ENCODE measurements around the gene SLC22A3. TPM values are rescaled to one million over a fixed set of nuclear protein-coding genes. Genes with fewer than 3 reads are reported as not detected.

The SLC22A3 gene
- total RNA-seq, 1 experiment from 2014 or later = 4.1 TPM

- ChIA-PET CTCF (no interaction called here), POLR2A (no interaction called here)
- Mint-ChIP-seq H3K4me1 (peaks cover 4% of the 10 kb centered on the region), H3K27ac (no peak overlapping the region), H3K9me3 (peaks cover 63% of the 10 kb centered on the region), H3K27me3 (ENCODE audit: low read depth) (peaks cover 3% of the 10 kb centered on the region; the same call in 1 of the 2 replicates), H3K4me3 (no peak overlapping the region), H3K36me3 (peaks cover 47% of the 10 kb centered on the region)
- no peak for TF ChIP-seq SMAD3 (CRISPR knock-in tag; IDR thresholded peaks at IDR 0.05; ENCODE audit: borderline replicate concordance)
- TF ChIP-seq, protein P1, sequence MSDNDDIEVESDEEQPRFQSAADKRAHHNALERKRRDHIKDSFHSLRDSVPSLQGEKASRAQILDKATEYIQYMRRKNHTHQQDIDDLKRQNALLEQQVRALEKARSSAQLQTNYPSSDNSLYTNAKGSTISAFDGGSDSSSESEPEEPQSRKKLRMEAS (CRISPR knock-in tag; IDR thresholded peaks at IDR 0.05) = no peak
- no peak for TF ChIP-seq ZNF232 (CRISPR knock-in tag; IDR thresholded peaks at IDR 0.05)
- TF ChIP-seq, protein P2, sequence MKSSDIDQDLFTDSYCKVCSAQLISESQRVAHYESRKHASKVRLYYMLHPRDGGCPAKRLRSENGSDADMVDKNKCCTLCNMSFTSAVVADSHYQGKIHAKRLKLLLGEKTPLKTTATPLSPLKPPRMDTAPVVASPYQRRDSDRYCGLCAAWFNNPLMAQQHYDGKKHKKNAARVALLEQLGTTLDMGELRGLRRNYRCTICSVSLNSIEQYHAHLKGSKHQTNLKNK (CRISPR knock-in tag; IDR thresholded peaks at IDR 0.05) = no peak
- no peak for TF ChIP-seq TEAD4 (CRISPR knock-in tag; IDR thresholded peaks at IDR 0.05)
- no peak for TF ChIP-seq ZNF396 (CRISPR knock-in tag; IDR thresholded peaks at IDR 0.05; ENCODE audit: borderline replicate concordance)
- no peak for TF ChIP-seq TP53 (CRISPR knock-in tag; IDR thresholded peaks at IDR 0.05)
- TF ChIP-seq ZBTB21 (CRISPR knock-in tag; IDR thresholded peaks at IDR 0.05; ENCODE audit: borderline replicate concordance) = no peak
- ATAC-seq (no peak), DNase-seq (ENCODE audit: low spot score) (no peak)
These were observed 42.1 kb upstream of the SLC22A3 start for GRCh38 chr6:160305926-160306713.

DNA sequence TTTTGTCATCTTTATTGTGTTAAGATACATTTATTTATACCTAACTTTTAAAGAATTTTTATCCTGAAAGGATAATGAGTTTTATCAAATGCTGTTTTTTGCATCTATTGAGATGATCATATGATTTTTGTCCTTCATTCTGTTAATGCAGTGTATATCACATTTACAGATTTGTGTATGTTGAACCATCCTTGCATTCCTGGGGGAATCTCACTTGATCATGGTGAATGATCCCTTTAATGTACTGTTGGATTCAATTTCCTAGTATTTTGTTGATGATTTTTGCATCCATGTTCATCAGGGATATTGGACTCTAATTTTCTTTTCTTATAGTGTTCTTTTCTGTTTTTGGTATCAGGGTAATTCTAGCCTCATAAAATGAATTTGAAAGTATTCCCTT, 38.5 kb upstream of the SLC22A3 start:
- POLR2A ChIA-PET = no interaction called here
- Mint-ChIP-seq H3K36me3 (peaks cover 41% of the 10 kb centered on the region), H3K9me3 (peaks cover 67% of the 10 kb centered on the region), H3K4me1 (no peaks in the 10 kb centered on the region), H3K27me3 (ENCODE audit: low read depth) (no peaks in the 10 kb centered on the region; the same call in 1 of the 2 replicates), H3K4me3 (no peak overlapping the region), H3K27ac (no peak overlapping the region)
- TF ChIP-seq OVOL2 (CRISPR knock-in tag; IDR thresholded peaks at IDR 0.05; ENCODE audit: borderline replicate concordance) (no peak), ZNF671 (CRISPR knock-in tag; IDR thresholded peaks at IDR 0.05) (no peak), TEAD1 (CRISPR knock-in tag; IDR thresholded peaks at IDR 0.05) (no peak), FOXK1 (CRISPR knock-in tag; IDR thresholded peaks at IDR 0.05) (no peak), NFYB (CRISPR knock-in tag; conservative IDR thresholded peaks at IDR 0.05; ENCODE audit: low read depth) (no peak), JAZF1 (CRISPR knock-in tag; IDR thresholded peaks at IDR 0.05) (no peak), PREB (CRISPR knock-in tag; IDR thresholded peaks at IDR 0.05; ENCODE audit: borderline replicate concordance) (no peak), ATF2 (CRISPR knock-in tag; IDR thresholded peaks at IDR 0.05; ENCODE audit: borderline replicate concordance, low read depth) (no peak), ZNF416 (CRISPR knock-in tag; IDR thresholded peaks at IDR 0.05) (no peak), PRRX2 (CRISPR knock-in tag; IDR thresholded peaks at IDR 0.05) (no peak), GRHL2 (CRISPR knock-in tag; IDR thresholded peaks at IDR 0.05; ENCODE audit: insufficient replicate concordance, severe bottlenecking) (no peak), ZNF425 (CRISPR knock-in tag; conservative IDR thresholded peaks at IDR 0.05) (no peak), USF2 (CRISPR knock-in tag; IDR thresholded peaks at IDR 0.05) (no peak), CREM (CRISPR knock-in tag; IDR thresholded peaks at IDR 0.05) (no peak), GABPB1 (CRISPR knock-in tag; IDR thresholded peaks at IDR 0.05) (no peak), ZNF263 (CRISPR knock-in tag; IDR thresholded peaks at IDR 0.05; ENCODE audit: low read depth) (no peak), NFE2L1 (CRISPR knock-in tag; IDR thresholded peaks at IDR 0.05) (no peak), ZNF138 (CRISPR knock-in tag; conservative IDR thresholded peaks at IDR 0.05) (no peak), RORB (CRISPR knock-in tag; IDR thresholded peaks at IDR 0.05) (no peak), EMX1 (CRISPR knock-in tag; IDR thresholded peaks at IDR 0.05) (no peak)
- CTCF ChIA-PET = no interaction called here
- ATAC-seq = no peak
- no peak for DNase-seq (ENCODE audit: low spot score)

All from WTC11 (cell line).